HG02678 (cell line): ENCODE data around the gene TBR1.
A peak's percentile ranks its signal among the peaks of the same experiment; 100 is the strongest.

Source experiments
- ATAC-seq: cut with Tn5 transposase; IDR thresholded peaks from one replicate; pipeline ENCODE4 v1.9.1; 2021; ENCODE audit warnings: mild to moderate bottlenecking, moderate library complexity; ENCODE audit not compliant: unreplicated experiment

Gene TBR1

DNA sequence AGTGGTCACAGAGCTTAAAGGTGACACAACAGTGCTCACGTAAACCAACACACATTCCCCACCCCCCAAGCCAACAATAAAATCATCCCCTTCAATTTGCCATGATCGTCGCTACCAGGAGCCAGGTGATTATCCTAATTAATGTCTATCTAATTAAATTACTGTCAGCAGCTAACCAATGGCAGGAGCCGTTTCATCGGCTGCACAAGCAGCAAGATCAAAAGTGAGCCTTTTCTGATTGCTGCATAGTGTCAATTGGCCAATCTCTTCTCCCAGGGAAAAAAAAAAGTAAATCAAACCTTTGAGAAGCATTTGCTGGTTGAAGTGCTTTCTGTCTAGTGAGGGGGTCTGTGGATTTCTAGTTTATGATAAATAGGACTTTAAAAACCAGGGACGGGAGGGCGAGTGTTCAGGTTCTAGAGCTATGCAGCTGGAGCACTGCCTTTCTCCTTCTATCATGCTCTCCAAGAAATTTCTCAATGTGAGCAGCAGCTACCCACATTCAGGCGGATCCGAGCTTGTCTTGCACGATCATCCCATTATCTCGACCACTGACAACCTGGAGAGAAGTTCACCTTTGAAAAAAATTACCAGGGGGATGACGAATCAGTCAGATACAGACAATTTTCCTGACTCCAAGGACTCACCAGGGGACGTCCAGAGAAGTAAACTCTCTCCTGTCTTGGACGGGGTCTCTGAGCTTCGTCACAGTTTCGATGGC, at the start of gene TBR1:
TBR1 (plus strand) TSS at position 311 of the 721 bp plus-strand sequence; CDS start at position 425, 114 bp downstream.
- no peak for ATAC-seq

DNA sequence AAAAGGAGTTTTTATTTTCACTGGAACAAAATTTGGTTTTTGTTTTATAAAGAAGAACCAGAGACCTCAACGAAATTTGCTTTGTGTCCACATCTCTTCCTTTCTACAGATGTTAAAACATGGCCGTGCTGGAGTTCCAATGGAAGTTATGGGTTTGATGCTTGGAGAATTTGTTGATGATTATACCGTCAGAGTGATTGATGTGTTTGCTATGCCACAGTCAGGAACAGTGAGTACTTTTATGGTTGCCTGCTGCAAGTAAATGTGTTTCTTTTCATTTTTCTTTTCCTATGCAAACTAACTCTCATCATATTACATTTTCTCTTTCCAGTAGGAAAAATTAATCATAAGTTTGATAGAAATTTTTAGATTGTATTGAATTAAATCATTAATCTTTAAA, 48.4 kb upstream of the TBR1 start:
- ATAC-seq = no peak

DNA sequence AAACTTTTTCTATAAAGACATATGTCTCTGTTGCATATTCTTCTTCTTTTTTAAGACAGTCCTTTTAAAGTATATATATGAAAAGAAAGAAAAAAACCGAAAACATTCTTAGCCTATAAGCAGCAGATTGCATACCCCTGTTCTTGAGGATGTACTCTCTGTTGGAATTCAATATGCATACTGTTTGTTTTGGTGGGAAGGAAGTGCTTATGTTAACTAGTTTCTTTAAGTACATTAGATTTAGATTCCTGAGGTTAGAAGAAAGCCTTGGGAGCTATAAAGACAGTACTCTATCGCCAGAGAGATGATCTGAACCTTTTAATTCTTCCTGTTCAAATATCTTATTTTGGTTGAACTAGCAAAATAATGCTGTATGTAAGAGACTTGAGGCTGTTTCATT, 46.8 kb upstream of the TBR1 start:
- ATAC-seq = no peak

DNA sequence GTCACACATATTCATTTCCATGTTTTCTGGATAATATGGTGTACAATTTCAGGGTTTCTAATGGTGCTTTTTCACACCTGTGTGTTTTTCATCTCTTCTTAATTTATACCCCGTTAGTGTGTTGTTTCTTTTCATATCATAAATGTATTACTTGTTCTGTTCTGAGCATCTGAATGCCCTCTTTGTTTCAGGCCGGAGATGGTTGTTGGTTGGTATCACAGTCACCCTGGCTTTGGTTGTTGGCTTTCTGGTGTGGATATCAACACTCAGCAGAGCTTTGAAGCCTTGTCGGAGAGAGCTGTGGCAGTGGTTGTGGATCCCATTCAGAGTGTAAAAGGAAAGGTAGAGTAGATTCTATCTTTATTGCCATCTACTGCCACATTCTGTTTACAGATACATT, 45.1 kb upstream of the TBR1 start:
- ATAC-seq = no peak

DNA sequence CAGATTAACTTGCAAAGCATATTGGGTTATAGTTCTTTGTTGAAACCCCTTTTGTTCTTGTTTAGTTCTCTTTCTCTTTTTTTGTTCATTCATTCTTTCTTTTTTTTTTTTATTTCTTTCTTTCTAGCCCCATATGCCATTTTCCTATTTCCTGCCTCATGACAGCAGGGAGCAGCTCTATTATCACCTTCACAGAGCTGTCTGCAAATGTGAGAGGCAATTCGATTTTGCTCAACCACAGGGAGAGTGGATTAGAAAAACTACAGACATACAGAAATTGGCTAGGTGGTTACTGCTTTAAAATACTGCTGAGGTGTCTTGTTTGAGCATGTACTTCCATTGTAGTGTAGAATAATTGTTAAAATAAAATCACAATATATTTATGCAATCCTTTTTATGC, 44.2 kb upstream of the TBR1 start:
- no peak for ATAC-seq

DNA sequence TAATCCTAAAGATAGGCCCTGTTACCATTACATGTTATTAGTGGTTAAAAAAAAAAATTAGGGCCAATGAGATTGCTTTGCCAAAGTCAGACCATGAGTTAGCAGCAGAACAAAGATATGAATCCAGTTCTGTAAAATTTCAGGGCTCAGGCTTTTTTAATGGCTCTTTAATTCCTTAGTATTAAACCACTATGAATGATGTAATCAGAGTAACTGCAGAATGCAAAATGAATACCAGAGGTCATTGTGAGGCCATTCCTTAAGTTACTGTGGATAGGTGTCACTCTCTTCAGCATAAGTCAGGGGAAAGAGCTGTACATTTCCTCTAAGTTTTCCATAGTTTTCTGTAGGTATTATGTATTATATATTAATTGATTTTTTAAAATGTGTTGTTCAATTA, 42.2 kb upstream of the TBR1 start:
- no peak for ATAC-seq

DNA sequence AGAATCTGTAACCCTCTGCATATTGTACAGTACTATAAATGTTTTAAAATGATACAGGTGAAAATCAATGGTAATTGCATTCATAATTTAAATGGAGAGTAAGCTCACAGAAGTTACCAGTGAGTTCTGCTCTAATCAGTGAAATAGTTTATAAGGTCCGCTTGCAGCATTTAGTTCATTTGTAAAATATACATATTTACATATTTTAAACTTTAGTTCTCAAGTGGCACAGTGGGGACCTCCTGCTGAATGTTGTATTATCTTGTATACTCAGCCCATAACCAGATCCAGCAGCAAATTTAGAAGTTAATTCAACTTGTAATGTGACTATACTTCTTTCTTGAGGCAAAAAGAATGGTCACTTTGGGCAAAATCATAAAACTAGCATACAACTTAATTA, 41.7 kb upstream of the TBR1 start:
- ATAC-seq = no peak

DNA sequence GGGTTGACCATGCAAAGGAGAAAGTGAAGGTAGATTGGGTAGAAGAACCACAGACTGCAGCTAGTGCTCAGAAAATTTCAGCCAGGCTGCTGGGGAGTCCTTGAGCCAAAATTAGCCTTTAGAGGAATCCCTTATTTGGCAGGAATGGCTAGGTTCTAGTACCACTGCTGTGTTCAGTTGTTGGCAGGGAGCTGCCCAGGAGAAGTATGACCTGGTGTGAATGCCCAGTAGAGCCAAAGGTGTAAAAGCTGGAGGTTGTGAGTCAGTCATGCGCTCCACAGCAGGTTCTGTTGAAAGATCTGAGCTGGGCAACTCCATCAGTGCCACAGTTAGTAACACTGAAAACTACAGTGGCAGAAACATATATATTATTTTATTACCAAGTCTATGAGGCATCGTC, 36.4 kb upstream of the TBR1 start:
- no peak for ATAC-seq

- no peak for ATAC-seq
Measured at GRCh38 chr2:161381546-161381945, 34.6 kb upstream of the TBR1 start.

- no peak for ATAC-seq
Measured at GRCh38 chr2:161382747-161383146, 33.4 kb upstream of the TBR1 start.

DNA sequence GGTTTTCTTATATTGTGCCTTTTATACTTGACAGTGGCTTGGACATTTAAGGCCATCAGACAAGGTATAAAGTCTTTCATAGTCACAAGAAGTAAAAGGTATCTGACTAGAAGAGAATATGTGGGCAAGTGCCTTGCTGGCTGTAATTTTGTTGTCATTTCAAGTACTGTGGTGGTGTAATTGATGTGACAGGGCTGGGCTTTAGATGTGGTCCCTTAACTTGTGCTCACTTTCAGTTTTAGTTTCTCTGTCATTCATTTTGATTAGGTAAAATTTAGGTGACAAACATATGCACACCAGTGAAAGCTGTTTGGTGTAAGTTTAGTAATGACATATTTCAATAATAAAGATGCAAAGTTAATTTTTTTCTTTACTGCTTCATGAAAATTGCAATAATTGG, 31.2 kb upstream of the TBR1 start:
- ATAC-seq = peak; percentile 77

DNA sequence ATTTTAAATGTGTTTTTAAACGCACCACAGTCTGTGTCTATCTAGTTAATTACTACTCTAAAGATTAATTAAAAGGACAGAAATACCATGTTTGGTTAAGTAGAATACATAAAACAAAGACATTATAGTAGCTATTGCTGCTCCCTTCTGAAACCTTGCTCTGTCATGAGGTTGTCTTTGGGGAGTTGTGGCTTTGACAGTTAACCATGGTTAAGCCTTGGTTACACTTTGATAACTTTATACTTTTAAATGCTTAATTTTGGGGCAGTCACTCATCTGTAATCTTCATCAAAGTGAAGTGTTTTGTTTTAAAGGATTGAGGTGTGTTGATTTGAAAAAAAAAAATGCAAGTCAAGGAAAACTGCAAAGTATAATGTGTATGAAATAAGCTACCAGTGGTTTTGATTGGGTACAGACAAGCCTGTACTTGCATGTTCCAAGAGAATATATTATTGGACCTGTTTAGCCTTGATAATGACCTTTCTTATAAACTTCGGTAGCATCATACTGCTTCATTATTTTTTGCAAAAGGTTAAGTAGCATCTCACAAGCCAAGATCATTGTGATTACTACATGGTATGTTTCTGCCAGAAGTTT, 29.8 kb upstream of the TBR1 start:
- ATAC-seq = peak; percentile 65

- ATAC-seq = peak; percentile 25
Measured at GRCh38 chr2:161388146-161388779, 27.8 kb upstream of the TBR1 start.

GRCh38 chr2:161391737-161392506, 24.2 kb upstream of the TBR1 start:
- no peak for ATAC-seq

- ATAC-seq = no peak
Measured at GRCh38 chr2:161400076-161400475, 16.0 kb upstream of the TBR1 start.

DNA sequence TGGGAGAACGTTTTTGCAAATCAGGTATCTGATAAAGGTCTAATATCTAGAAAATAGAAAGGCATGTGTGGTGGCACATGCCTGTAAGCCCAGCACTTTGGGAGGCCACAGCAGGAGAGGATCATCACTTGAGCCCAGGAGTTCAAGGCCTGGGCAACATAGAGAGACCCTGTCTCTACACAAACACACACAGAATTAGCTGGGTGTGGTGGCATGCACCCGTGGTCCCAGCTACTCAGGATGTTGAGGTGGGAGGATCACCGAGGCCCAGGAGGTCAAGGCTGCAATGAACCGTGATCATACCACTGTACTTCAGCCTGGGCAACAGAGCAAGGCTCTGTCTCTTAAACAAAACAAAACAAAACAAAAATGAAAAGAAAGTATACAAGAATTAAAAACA, 13.8 kb upstream of the TBR1 start:
- ATAC-seq = no peak

GRCh38 chr2:161406316-161406715, 9.8 kb upstream of the TBR1 start:
- no peak for ATAC-seq

- ATAC-seq = no peak
Measured at GRCh38 chr2:161407597-161407996, 8.5 kb upstream of the TBR1 start.

DNA sequence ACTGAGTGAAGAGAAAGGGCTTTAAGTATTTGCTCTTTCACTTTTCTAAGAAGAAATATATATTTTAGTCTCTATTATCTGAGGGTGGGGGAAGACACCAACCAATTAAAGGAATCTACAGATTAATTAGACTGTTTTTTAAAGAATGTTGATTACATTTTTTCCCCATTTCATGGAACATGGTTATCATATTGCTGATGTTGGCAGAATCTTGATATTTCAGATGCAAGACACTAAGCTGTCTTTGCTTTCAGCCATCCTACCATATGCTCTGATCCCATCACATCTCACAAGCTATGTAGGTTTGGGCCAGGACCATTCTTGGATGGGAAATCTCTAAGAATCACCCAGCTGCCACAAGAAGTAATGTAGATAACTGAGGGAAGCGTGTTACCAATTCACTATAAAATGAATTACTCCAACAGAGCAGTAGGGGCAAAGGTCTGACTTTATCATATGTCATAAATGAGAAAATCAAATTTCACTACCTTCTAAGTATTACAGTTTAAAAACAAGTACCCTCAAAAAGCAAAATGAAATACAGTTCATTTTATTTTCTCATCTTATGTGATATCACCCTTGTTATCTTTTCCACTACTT, 6.7 kb upstream of the TBR1 start:
- no peak for ATAC-seq

GRCh38 chr2:161412346-161412745, 3.8 kb upstream of the TBR1 start:
- no peak for ATAC-seq
